Parathyroid adenoma (tissue), 2 donors: ENCODE results near the gene DGCR8.
A peak's percentile ranks its signal among the peaks of the same experiment; 100 is the strongest.
"Not testable (repeated sequence)": the region's sequence is repeated elsewhere in the genome, so short reads cannot be mapped to it uniquely, and the experiment has no call there.

Source experiments
- H2AFZ ChIP-seq: fragments of 300-600 bp; sonication (generic); one replicate; pipeline ENCODE4 v1.7.0; 2017; ENCODE audit warnings: antibody characterized with exemption, mild to moderate bottlenecking
- H3K27ac ChIP-seq: fragments of 300-600 bp; sonication (generic); one replicate; pipeline ENCODE4 v1.7.0; 2017
- H3K27me3 ChIP-seq: fragments of 300-600 bp; sonication (generic); one replicate; pipeline ENCODE4 v1.7.0; 2017; ENCODE audit warnings: low read length; ENCODE audit not compliant: control insufficient read depth, insufficient read depth
- H3K36me3 ChIP-seq: fragments of 300-600 bp; sonication (generic); one replicate; pipeline ENCODE4 v1.7.0; 2017; ENCODE audit warnings: low read length; ENCODE audit not compliant: control insufficient read depth, insufficient read depth
- H3K4me1 ChIP-seq: fragments of 300-600 bp; sonication (generic); one replicate; pipeline ENCODE4 v1.7.0; 2017; ENCODE audit warnings: control low read depth
- H3K4me2 ChIP-seq: fragments of 300-600 bp; sonication (generic); one replicate; pipeline ENCODE4 v1.7.0; 2017; ENCODE audit warnings: low read length
- H3K4me3 ChIP-seq: fragments of 300-600 bp; sonication (generic); one replicate; pipeline ENCODE4 v1.7.0; 2017; ENCODE audit warnings: low read depth, low read length
- H3K79me2 ChIP-seq: fragments of 300-600 bp; sonication (generic); one replicate; pipeline ENCODE4 v1.7.0; 2017; ENCODE audit warnings: control low read depth
- H3K9ac ChIP-seq: fragments of 300-600 bp; sonication (generic); one replicate; pipeline ENCODE4 v1.7.0; 2017; ENCODE audit warnings: mild to moderate bottlenecking
- H3K9me3 ChIP-seq: fragments of 300-600 bp; sonication (generic); one replicate; pipeline ENCODE4 v1.7.0; 2017; ENCODE audit warnings: low read length; ENCODE audit not compliant: control insufficient read depth
- CTCF ChIP-seq: fragments of 300-600 bp; sonication (generic); IDR thresholded peaks from one replicate; pipeline ENCODE4 v1.7.0; 2017; ENCODE audit warnings: antibody characterized with exemption, mild to moderate bottlenecking
- donor health status: primary hyperparathyroidism.

Gene DGCR8

GRCh38 chr22:20156611-20157429, 76.8 kb downstream of the DGCR8 start:
- H3K9me3 ChIP-seq: no peaks in the 10 kb centered on the region
- H3K4me1 ChIP-seq: no peaks in the 10 kb centered on the region
- H3K4me3 ChIP-seq: no peak overlapping the region
- H3K27me3 ChIP-seq: no peaks in the 10 kb centered on the region
- H3K27ac ChIP-seq: no peak overlapping the region
- H3K79me2 ChIP-seq: no peaks in the 10 kb centered on the region
- no peaks in the 10 kb centered on the region for H3K36me3 ChIP-seq
- TF ChIP-seq CTCF: peak; percentile 95
- H3K9ac ChIP-seq: no peak overlapping the region
- no peak overlapping the region for H3K4me2 ChIP-seq
- no peak overlapping the region for H2AFZ ChIP-seq

GRCh38 chr22:20157430-20158183, 77.6 kb downstream of the DGCR8 start:
- Histone ChIP-seq H2AFZ (no peak overlapping the region), H3K4me3 (no peak overlapping the region), H3K79me2 (no peaks in the 10 kb centered on the region), H3K4me1 (no peaks in the 10 kb centered on the region), H3K4me2 (no peak overlapping the region), H3K9ac (no peak overlapping the region), H3K36me3 (no peaks in the 10 kb centered on the region), H3K27me3 (no peaks in the 10 kb centered on the region), H3K9me3 (no peaks in the 10 kb centered on the region), H3K27ac (no peak overlapping the region)
- no peak for TF ChIP-seq CTCF

DNA sequence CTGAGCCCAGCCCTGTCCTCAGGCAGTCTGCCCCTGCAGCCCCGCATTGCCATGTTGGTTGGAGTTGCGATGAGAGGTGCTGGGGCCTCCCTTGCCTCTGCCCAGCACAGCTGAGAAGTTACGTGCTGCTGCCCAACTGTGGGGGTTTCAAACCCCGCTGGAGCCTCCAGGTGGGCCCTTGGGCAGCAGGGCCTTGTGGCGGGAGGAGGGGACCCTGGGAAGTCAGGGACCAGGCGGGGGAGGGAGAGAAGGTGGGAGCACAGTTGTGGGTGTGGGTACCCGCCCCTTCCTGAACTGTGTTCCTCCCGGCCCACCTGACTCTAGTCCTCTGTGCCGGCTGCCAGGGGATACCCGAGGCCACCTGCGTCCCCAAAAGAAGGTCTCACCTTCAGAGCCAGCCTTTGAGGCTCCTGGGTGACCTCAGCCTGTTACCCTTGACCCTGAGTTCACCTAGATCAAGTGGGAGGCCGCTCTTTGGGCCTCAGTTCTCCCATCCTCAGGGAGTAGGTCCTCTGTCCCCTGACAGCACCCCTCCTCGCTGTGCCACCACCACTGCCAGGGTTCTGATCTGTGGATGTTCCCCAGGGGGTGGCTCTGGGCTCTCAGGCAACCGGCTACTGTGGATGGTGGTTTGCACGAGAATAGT, 78.5 kb downstream of the DGCR8 start:
- Histone ChIP-seq H2AFZ (no peak overlapping the region), H3K4me3 (no peak overlapping the region), H3K27ac (no peak overlapping the region), H3K9me3 (no peaks in the 10 kb centered on the region), H3K36me3 (no peaks in the 10 kb centered on the region), H3K9ac (no peak overlapping the region), H3K79me2 (no peaks in the 10 kb centered on the region), H3K4me1 (no peaks in the 10 kb centered on the region), H3K27me3 (no peaks in the 10 kb centered on the region), H3K4me2 (no peak overlapping the region)
- TF ChIP-seq CTCF: no peak

- no peak for TF ChIP-seq CTCF
- Histone ChIP-seq H3K79me2 (no peaks in the 10 kb centered on the region), H3K4me2 (no peak overlapping the region), H3K4me3 (no peak overlapping the region), H3K4me1 (no peaks in the 10 kb centered on the region), H3K27ac (no peak overlapping the region), H2AFZ (no peak overlapping the region), H3K27me3 (no peaks in the 10 kb centered on the region), H3K36me3 (no peaks in the 10 kb centered on the region), H3K9ac (no peak overlapping the region), H3K9me3 (no peaks in the 10 kb centered on the region)
Measured at GRCh38 chr22:20159076-20159475, 79.0 kb downstream of the DGCR8 start.

GRCh38 chr22:20159531-20159930, 79.5 kb downstream of the DGCR8 start:
- H2AFZ ChIP-seq, H3K79me2 ChIP-seq, H3K9ac ChIP-seq, H3K27ac ChIP-seq, H3K4me1 ChIP-seq, H3K27me3 ChIP-seq, H3K36me3 ChIP-seq, H3K4me3 ChIP-seq, H3K9me3 ChIP-seq, H3K4me2 ChIP-seq: not testable (repeated sequence)
